HG02884 (cell line): ENCODE results near the gene NR3C1.
A peak's percentile ranks its signal among the peaks of the same experiment; 100 is the strongest.

ENCODE experiments used
- ATAC-seq: cut with Tn5 transposase; IDR thresholded peaks from one replicate; pipeline ENCODE4 v1.9.1; 2021; ENCODE audit warnings: mild to moderate bottlenecking, moderate library complexity; ENCODE audit not compliant: unreplicated experiment

NR3C1 gene

DNA sequence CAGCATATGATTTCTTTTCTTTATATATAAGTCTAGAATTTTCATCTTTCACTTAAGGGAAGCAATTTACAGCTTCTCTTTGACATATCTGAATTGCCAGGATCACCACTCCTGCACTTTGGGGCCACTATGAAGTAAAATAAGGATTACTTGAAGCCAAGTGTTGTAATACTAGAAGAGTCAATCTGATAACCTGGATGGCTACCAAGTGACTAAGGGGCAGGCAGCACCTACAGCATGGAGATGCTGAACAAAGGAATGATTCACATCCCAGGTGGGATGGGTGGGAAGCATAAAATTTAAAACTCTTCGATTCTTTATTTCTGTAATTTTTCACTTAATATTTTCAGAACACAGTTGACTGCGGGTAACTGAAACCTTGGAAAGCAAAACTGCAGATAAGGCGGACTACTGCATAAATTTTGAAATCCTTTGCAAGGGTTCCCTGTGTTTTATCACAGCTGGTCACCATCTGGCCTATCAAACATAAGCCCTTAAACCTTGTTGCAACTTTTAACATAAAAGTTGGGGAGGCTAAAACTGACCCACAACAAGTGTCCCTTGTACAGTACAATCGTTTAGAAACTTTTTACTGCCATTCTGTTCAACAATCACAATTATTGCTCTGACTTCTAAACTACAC, 31.2 kb downstream of the NR3C1 start:
- ATAC-seq = no peak

DNA sequence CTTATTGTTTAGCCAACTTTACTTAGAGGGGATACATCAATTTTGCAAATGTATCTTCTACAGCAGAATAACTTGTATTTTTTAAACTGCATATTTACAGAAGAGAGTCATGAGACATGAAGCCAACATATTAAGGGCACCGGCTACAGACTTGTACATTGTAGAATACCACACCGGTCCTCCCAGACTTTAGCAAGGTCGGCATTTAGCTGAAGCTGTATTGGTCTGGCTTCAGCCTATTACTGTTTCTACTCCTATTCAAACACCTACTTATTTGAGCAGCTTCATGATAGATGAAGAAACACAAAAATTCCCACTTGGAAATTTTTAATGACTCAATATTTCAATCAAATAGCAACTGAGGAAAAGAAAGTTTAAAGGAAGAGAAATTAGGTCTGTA, 33.0 kb downstream of the NR3C1 start:
- no peak for ATAC-seq

DNA sequence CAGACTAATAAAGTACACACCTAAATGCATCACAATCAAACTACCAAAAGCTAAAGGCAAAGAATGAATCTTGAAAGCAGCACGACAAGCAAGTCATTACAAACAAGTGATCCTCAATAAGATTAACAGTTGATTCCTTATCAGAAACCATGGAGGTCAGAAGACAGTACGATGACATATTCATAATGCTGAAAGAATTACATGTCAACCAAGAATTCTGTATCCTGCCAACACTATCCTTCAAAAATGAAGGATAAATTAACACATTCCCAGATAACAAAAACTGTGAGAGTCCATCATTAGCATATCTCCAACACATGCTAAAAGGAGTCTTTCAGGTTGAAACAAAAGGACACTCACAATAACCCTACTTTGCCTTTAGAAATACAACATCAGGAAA, 39.4 kb downstream of the NR3C1 start:
- no peak for ATAC-seq

DNA sequence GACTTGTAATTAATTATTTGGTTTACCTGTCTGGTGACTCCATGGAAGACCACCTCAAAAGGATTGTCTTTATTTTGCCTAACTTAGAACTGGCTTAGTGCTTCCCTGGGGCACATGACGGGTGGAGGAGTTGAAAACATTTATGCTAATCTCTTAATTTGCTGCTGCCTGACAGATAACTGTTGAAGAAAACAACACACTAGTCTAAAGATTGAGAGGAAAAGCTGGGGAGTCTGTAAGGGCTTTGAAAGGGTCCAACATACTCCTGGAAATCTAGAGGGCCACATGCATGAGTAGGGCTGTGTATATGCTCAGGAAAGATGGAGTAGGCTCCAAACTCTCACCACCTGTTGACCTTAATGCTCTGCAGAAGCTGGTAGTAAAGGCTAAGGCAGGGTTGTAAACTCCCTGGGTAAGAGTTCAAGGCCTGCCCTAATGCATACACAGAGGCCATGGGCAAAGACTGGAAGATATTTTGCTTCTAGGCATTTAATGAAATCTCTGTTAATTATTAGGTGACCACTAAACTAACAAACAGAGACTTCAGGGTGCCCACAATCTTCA, 40.7 kb downstream of the NR3C1 start:
- no peak for ATAC-seq

DNA sequence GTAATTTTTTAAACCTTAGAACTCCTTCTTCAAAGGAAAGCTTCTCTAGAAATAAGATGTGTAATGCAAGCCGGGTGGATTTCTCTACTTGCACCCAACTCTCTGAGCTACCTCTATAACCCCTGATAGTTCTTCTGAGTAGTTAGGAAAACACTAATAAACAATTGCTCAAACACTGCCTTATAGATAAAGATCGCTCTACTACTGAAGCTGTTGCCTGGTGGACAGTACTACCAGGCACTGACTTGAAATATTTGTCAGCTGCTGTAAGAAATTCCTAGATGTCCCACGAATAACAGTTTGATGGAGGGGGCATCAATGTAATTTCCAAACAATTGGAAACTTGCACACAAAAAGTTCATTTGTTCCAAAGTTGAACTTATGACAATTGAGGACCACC, 42.0 kb downstream of the NR3C1 start:
- no peak for ATAC-seq

DNA sequence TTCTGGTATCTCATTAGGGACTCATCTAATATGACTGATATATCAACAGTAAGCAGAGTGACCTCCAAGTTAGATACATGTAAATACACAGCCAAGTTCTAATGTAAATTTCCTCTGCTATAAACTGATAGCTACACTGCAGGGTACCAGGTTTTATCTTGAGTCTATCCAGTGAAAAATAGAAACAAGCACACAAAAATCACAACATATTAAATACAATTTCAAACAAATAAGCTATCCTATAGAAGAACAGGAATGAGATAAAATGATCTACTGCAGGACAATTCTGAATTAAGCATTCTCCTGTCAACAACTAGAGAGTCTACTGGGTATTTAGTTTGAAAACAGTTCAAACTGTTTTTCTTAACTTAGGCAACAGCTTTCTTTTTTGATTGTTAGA, 42.7 kb downstream of the NR3C1 start:
- no peak for ATAC-seq

DNA sequence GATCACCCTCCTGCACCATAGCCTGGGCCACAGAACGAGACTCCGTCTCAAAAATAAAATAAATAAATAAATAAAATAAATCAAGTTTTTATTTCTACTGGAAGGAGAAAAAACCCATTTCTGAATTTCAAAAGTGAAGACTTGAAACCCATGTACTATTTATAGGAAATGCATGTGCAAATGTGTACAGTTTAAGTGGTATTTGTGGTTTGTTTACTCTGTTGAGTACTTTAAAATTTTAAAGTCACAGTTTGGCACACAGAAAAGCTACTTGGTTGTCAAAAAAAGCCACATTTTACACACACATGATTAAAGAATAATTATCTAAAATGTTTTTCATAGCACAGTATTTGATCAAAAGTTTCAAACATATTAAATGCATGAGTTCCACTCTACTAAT, 43.6 kb downstream of the NR3C1 start:
- no peak for ATAC-seq

DNA sequence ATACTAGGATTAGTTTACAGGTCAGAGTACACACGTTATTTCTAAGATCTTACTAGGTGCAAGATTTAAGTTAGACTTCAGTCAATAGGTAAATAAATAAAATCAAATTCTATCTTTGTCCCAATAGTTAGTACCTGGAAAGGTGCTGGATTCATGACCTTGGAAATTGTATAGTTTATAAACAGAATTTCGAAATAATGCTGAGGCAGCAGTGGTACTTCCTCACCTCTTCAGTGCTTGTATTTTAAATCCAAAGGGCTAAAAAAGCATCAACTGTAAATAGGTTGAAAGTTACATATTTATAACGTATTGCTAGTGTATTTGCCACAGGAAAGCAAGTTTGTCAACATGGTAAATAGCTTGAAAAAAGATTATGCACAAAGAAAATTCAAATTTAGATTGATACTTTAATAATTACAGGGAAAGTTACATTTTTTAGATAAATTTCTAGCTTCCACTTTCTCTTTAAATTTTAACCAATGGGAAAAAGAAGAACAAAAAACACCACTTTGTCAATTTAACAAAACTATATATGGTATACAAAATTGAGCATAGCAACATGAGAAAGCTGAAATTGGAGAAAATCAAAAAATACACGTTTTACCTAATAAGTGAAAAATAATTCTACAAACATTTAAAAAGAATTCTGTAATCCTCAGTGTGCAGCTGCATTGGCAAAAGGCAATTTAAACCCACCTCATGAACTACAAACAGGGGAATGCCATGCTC, 46.5 kb downstream of the NR3C1 start:
- no peak for ATAC-seq

DNA sequence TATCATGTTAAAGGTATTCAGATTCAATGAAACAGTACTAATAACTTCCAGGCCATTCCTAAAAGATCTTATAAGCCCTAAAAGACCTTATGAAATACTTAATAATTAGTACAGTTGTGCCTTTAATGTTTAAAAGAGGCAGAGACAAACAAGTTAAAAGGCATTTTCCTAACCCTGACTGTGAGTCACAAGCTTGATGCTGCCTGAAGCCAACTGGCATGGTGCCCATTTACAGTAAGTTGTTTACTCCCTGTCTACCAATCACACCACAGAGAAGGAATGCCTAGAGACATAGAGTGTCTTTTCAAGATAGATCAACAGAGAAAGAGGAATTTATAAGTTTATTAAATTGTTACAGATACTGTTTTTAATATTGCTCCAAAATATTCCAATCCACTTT, 47.8 kb downstream of the NR3C1 start:
- no peak for ATAC-seq

DNA sequence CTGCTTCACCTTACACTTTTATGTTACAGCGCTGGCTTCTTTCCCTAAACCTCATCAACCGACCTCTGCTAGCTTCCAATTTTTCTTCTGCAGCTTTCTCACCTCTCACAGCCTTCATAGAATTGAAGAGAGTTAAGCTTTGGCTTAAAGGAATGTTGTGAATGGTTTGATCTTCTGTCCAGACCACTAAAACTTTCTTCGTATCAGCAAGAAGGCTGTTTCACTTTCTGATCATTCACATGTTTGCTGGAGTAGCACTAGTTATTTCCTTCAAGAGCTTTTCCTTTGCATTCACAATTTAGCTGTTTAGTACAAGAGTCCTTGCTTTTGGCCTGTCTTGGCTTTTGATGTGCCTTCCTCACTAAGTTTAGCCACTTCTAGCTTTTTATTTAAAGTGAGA, 49.5 kb downstream of the NR3C1 start:
- no peak for ATAC-seq

DNA sequence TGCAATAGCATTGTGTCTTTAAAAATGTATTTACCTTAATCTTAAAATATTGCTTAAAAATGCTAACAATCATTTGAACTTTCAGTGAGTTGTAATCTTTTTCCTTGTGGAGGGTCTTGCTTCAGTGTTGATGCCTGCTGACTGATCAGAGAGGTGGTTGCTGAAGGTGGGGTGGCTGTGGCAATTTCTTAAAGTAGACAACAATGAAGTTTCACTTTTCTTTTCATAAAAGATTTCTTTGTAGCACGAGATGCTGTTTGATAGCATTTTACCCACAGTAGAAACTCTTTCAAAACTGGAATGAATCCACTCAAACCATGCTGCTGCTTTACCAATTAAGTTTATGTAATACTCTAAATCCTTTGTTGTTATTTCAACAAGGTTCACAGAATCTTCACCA, 50.8 kb downstream of the NR3C1 start:
- no peak for ATAC-seq

DNA sequence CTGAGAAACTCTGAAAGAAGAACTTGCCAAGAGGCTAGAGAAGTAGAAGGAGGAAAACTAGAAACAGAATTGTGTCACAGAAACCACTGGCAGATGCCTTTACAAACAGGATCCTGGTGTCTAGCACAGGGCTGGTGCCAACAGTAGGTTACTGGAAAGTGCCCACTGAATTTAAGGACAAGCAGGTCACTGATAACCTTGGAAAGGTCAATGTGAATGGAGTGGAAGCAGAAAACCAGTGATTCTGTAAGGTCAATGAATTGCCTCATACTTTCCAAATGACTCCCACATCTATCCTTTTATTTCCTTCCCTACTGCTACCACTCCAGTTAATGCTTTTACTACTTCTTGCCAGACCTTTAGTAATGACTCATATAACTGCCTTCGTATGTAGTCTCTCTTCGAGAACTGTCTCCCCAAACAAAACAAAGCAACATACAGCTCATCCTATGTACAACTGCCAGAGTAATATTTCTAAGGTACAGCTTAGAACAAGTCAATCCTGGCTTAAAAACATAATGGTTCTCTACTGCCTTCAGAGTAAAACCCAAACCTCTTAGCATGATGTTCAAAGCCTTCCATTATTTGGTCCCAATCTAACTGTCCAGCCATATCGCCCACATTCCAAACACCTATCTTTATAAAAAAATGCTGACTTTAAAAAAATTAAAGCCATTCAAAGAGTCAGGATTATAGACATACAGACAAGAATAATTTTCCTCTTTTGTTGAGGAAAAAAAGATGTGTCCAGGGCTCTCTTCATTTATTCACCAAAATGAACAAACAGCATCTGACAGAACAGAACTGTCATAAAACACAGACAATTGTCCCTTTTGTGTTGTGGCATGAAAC, 52.5 kb downstream of the NR3C1 start:
- peak; percentile 49 for ATAC-seq

DNA sequence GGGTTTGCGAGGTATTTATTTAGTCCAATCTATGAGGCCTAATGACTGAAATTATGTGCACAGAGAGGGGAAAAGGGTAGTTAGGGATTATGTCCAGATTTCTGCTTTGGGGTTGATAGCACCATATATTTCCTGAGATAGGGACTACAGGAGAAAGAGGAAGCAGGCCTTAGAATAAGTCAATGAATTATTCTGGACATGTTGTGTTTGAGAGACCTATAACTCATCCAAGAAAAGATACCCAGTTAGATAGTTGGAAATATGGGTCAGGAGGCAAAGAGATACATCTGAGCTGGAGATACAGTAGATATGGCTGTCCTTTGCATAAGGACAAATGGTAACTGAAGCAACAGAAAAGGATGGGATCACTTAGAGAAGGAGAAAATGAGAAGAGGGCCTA, 53.1 kb downstream of the NR3C1 start:
- ATAC-seq = no peak

DNA sequence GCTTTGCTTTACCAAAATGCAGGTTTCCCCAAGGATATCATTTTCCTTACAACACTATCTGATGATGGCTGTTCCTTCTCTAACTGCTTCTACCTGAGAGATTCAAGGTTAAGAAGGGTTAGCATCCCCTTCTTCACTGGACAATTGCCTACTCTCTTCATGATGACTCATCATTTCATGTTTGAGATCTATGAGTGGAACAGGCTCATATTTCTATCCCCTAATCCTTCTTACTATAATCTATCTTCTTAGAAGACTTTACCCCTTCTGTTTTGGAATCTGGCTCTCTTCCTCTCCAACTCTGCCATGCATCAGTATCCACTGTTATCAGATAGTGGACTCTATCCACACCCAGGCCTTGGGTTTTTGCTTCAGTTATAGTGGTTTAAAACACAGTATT, 54.3 kb downstream of the NR3C1 start:
- no peak for ATAC-seq

DNA sequence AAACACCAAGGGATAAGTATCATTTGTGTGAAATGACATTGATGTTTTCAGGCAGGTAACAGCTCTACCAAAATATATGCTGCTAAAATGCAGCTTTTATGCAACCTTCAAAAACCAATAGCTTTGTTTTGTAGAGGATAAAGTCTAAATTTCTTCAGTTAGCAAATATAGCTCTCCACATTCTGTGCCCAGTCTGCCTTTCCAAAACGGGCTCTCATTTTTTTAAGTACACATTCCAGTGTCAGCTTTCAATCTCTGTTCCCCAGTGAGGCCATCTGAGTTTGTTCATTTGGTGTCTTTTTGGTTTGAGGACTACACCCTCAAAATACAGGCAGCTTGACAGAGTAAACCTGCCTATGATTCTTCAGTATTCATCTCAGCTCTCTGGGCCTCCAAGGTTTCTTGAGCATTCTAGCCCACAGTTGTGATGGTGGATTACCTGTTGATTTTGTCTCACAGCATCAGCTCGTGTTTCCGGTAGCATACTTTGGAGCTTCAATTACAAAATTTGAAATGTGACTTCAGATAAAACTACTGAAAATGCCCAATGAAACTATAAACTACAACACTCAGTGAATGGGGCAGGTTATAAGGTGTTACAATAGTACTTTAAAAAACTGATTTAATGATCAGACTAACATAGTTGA, 55.7 kb downstream of the NR3C1 start:
- ATAC-seq = no peak

DNA sequence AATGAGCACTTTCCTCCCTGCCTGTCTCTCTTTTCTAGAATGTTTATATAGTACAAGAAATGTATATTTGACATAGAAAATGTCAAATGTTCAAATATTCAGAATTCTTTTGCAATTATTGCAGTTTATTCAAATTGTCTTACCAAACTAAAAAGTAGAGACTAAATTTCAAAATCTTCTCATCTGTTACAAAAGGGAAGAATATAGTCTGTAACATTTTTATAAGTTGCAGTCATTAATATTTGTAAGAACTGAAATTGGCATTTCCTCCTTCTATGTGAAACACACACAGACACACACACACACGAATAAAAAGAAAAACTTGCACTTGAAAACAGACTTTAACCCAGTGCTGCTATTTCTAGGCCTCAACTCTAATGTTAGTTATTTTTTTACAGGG, 56.4 kb downstream of the NR3C1 start:
- ATAC-seq = no peak

DNA sequence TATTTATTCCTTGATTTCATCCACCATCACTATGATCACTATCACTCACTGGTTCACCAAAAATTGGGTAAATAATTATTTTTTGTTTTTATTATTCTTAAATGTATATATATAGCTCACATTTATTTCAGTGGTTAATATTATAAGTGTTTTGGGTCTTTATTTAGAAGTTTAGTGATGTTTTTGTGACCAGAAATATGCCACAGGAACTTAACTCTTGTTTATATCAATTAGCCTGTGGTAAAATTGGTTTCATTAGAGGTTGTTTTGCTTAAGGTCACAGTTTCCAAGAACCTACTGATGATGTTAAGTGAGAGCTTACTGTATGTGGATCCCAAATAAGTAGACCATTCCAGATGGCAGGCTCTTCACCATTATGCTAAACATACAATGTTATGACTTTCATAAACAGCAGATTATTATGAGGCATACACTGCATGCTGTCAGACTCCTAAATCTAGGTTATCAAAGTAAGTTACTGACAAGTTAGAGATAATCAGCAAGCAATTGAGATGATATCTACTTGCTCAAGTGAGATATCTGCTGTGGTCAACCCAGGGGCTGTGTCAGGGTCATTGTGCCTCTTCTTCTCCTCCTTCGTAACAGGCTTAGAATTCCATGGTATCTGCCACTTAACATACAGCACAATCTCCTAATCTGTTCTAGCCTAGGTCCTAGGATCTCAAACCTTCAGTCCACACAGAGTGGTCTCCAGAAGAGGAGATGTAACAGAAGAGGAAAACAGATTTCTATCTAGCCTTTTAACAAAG, 57.6 kb downstream of the NR3C1 start:
- ATAC-seq = no peak

DNA sequence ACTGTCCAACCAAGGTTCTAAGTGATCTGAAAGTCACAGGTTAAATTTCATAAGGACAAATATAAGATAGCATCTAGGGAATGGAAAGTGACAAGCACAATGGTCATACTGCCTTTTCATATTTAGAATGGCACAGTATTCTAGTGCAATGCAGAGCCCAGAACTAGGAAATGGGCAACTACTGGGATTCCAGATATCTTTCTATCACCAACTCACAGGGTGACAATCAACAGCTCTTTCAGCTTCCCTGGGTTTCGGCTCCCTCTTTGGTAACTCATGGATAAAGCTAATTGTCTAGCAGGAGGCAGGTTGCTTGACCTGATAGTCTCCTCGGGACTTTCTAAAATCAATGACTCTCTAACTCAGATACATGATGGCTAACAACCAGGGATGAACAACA, 60.4 kb downstream of the NR3C1 start:
- ATAC-seq = no peak

DNA sequence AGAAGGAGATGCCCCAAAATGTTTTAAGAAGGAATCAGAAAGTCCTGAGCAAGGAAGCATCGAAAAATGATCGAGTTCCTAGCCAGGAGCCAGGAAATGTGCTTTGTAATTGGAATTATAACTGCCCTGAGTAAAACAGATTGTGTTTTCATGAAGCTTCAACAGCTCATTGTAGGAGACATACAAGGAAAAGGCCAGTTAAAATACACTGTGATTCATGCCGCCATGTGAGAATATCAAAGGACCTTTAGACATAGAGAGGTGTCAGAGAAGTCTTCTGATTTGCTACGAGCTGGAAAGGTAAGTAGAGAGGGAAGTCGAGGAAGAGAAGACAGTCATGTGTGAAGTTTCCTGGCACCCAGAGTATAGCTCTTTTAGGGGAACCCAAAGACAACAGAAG, 60.9 kb downstream of the NR3C1 start:
- ATAC-seq = no peak

DNA sequence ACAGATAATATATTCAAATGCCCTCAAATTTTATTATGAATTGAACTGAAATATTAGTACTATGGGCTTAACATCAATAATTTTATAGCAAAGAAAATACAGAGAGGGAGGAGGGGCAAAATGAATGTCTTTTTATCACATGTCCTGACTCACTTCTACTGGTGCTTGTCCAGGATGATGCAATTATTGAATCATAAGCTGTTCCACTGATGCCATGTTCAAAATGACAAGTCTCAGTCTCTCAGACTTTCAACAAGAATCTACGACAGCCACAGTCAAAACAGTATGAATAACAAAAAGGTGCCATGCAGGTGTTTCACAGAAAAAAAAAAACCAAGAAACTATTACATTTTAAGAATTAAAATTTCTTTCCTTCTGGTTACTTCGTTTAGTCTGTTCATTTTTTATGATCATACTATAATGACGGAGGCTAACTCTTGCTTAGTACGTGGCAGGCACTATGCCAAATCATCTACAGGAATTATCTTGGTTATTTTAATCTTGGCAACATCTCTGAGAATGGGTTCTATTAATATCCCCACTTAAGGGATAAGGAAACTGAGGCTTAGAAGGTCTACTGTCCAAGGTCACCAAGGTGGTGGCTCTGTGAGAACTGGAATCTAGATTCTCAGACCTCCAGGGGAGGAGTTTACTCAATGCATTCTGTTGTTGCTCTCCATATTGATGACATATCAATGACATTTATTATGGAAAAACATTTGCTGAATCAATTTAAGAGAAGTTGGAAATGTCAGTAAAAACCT, 61.5 kb downstream of the NR3C1 start:
- no peak for ATAC-seq
